Measurements from ENCODE around the gene HIVEP3.

- TF ChIP-seq, protein P1, sequence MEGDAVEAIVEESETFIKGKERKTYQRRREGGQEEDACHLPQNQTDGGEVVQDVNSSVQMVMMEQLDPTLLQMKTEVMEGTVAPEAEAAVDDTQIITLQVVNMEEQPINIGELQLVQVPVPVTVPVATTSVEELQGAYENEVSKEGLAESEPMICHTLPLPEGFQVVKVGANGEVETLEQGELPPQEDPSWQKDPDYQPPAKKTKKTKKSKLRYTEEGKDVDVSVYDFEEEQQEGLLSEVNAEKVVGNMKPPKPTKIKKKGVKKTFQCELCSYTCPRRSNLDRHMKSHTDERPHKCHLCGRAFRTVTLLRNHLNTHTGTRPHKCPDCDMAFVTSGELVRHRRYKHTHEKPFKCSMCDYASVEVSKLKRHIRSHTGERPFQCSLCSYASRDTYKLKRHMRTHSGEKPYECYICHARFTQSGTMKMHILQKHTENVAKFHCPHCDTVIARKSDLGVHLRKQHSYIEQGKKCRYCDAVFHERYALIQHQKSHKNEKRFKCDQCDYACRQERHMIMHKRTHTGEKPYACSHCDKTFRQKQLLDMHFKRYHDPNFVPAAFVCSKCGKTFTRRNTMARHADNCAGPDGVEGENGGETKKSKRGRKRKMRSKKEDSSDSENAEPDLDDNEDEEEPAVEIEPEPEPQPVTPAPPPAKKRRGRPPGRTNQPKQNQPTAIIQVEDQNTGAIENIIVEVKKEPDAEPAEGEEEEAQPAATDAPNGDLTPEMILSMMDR (IDR thresholded peaks at IDR 0.05), result no peak
- TF ChIP-seq POLR2A (IDR thresholded peaks at IDR 0.05), result no peak
Measured at GRCh38 chr1:41805771-41806471, 112.8 kb downstream of the HIVEP3 start.

All from esophagus squamous epithelium (tissue), 4 donors.